IMR-90 (cell line): ENCODE results near the gene ZNF84. TPM values are rescaled to one million over a fixed set of nuclear protein-coding genes. Genes with fewer than 3 reads are reported as not detected.

ENCODE experiments used
- ATAC-seq: fragments of 200-7000 bp; cut with Tn5 transposase; 2 replicates; pipeline ENCODE4 v1.9.1; 2020; ENCODE audit warnings: low read depth, mild to moderate bottlenecking, moderate library complexity
- BruUV-seq: library from RNA; stranded (reverse); fragments of 400-500 nt; replicated peaks from 2 replicates; lab custom pipeline; 2021; lab: Mats Ljungman, UMichigan
- CTCF ChIA-PET: fragments of 300-600 bp; formaldehyde crosslinking; extraction: SDS; loops from one replicate; lab custom pipeline; 2021; ENCODE audit warnings: antibody characterized with exemption; lab: Yijun Ruan, JAX
- POLR2A ChIA-PET: fragments of 300-600 bp; sonication (Branson Sonifier 250); formaldehyde crosslinking; loops from one replicate; lab custom pipeline; 2022; ENCODE audit warnings: antibody characterized with exemption; ENCODE audit not compliant: unreplicated experiment; lab: Charles Lee
- DNase-seq: peaks from one replicate; pipeline ENCODE4 v3.0.0; 2013
- H2AFZ ChIP-seq: replicated peaks from 2 replicates; pipeline ENCODE3; 2013; ENCODE audit warnings: low read length, mild to moderate bottlenecking; ENCODE audit not compliant: poor library complexity
- H2AK5ac ChIP-seq: 2 replicates; pipeline ENCODE4 v1.6.1; 2013; ENCODE audit warnings: low read depth, low read length, inconsistent platforms
- H2AK9ac ChIP-seq: replicated peaks from 2 replicates; pipeline ENCODE3; 2013; ENCODE audit warnings: mild to moderate bottlenecking, low read depth, low read length, moderate library complexity; ENCODE audit not compliant: poor library complexity
- H2BK120ac ChIP-seq: 2 replicates; pipeline ENCODE4 v1.6.1; 2013; ENCODE audit warnings: low read depth, low read length, inconsistent platforms
- H2BK15ac ChIP-seq: 3 replicates; pipeline ENCODE4 v1.6.1; 2013; ENCODE audit warnings: low read depth, low read length, inconsistent platforms
- H2BK20ac ChIP-seq: 2 replicates; pipeline ENCODE4 v1.6.1; 2013; ENCODE audit warnings: low read depth, mild to moderate bottlenecking, inconsistent platforms, low read length, moderate library complexity
- H2BK5ac ChIP-seq: 2 replicates; pipeline ENCODE4 v1.6.1; 2013; ENCODE audit warnings: mild to moderate bottlenecking, low read depth, low read length, inconsistent platforms; ENCODE audit not compliant: poor library complexity, severe bottlenecking
- H3K14ac ChIP-seq: replicated peaks from 2 replicates; pipeline ENCODE4 v1.6.1; 2013; ENCODE audit warnings: low read depth, low read length, inconsistent platforms
- H3K18ac ChIP-seq: 2 replicates; pipeline ENCODE4 v1.6.1; 2013; ENCODE audit warnings: low read depth, low read length, control low read depth
- H3K23ac ChIP-seq: 2 replicates; pipeline ENCODE4 v1.6.1; 2013; ENCODE audit warnings: low read depth, low read length, inconsistent platforms
- H3K27ac ChIP-seq: 2 replicates; pipeline ENCODE4 v1.5.1; 2013; ENCODE audit warnings: mild to moderate bottlenecking, control low read depth, low read length; ENCODE audit not compliant: insufficient read depth
- H3K27me3 ChIP-seq: 2 replicates; pipeline ENCODE4 v1.6.1; 2013; ENCODE audit warnings: low read length; ENCODE audit not compliant: control insufficient read depth, insufficient read depth
- H3K36me3 ChIP-seq: 2 replicates; pipeline ENCODE4 v1.6.1; 2013; ENCODE audit warnings: low read length, mixed read lengths; ENCODE audit not compliant: control insufficient read depth, insufficient read depth
- H3K4ac ChIP-seq: 2 replicates; pipeline ENCODE4 v1.6.1; 2013; ENCODE audit warnings: low read depth, low read length, inconsistent platforms
- H3K4me1 ChIP-seq: 2 replicates; pipeline ENCODE4 v1.6.1; 2013; ENCODE audit warnings: low read length, mixed read lengths; ENCODE audit not compliant: control insufficient read depth, insufficient read depth
- H3K4me2 ChIP-seq: 2 replicates; pipeline ENCODE4 v1.6.1; 2013; ENCODE audit warnings: low read depth, mild to moderate bottlenecking, control low read depth, low read length, moderate library complexity
- H3K4me3 ChIP-seq: 2 replicates; pipeline ENCODE4 v1.5.1; 2013; ENCODE audit warnings: low read depth, mild to moderate bottlenecking, control low read depth, low read length, moderate library complexity; ENCODE audit not compliant: insufficient read depth
- H3K56ac ChIP-seq: 2 replicates; pipeline ENCODE4 v1.6.1; 2013; ENCODE audit warnings: low read length, inconsistent platforms; ENCODE audit not compliant: insufficient read depth; ENCODE audit errors: extremely low read depth
- H3K79me1 ChIP-seq, 2 experiments: 2 replicates each; pipeline ENCODE4 v1.6.1; 2013; ENCODE audit warnings: low read length in 2 of 2, inconsistent platforms in 1 of 2, low read depth in 1 of 2
- H3K9ac ChIP-seq: 2 replicates; pipeline ENCODE4 v1.6.1; 2013; ENCODE audit warnings: low read depth, low read length, control low read depth
- H3K9me1 ChIP-seq: 2 replicates; pipeline ENCODE4 v1.6.1; 2013; ENCODE audit warnings: low read length, inconsistent platforms; ENCODE audit not compliant: insufficient read depth
- H3K9me3 ChIP-seq: 2 replicates; pipeline ENCODE4 v1.6.1; 2013; ENCODE audit warnings: low read length; ENCODE audit not compliant: control insufficient read depth, insufficient read depth
- H4K20me1 ChIP-seq: 2 replicates; pipeline ENCODE4 v1.6.1; 2013; ENCODE audit warnings: low read length, inconsistent platforms; ENCODE audit not compliant: insufficient read depth
- H4K5ac ChIP-seq: 2 replicates; pipeline ENCODE4 v1.6.1; 2013; ENCODE audit warnings: mild to moderate bottlenecking, low read depth, low read length, control low read depth
- H4K8ac ChIP-seq, 2 experiments: 2 replicates each; pipeline ENCODE4 v1.6.1; 2013; ENCODE audit warnings: low read depth in 2 of 2, low read length in 2 of 2, control low read depth in 1 of 2, inconsistent platforms in 1 of 2
- H4K91ac ChIP-seq: 2 replicates; pipeline ENCODE4 v1.6.1; 2013; ENCODE audit warnings: low read depth, low read length, inconsistent platforms; ENCODE audit not compliant: insufficient read depth
- MAZ ChIP-seq: IDR thresholded peaks from 2 replicates; pipeline ENCODE4 v1.6.1; 2012; ENCODE audit warnings: low read depth, mild to moderate bottlenecking, low read length, improper control_type of control experiment, moderate library complexity, borderline replicate concordance
- MXI1 ChIP-seq: IDR thresholded peaks from 2 replicates; pipeline ENCODE4 v1.6.1; 2012; ENCODE audit warnings: low read depth, mild to moderate bottlenecking, low read length, moderate library complexity, borderline replicate concordance
- POLR2A ChIP-seq: IDR thresholded peaks from 2 replicates; pipeline ENCODE4 v1.6.1; 2012; ENCODE audit warnings: mild to moderate bottlenecking, low read depth, low read length
- SMC3 ChIP-seq: fragments of 150-350 bp; IDR thresholded peaks from 2 replicates; pipeline ENCODE4 v1.6.1; 2016; ENCODE audit warnings: low read depth, mild to moderate bottlenecking, antibody characterized with exemption, low read length, moderate library complexity
- USF2 ChIP-seq: fragments of 150-350 bp; IDR thresholded peaks from 2 replicates; pipeline ENCODE4 v1.6.1; 2017; ENCODE audit warnings: mild to moderate bottlenecking, antibody characterized with exemption, low read length, low read depth
- WGBS, 2 experiments: methylation state at CpG; one replicate each; pipeline versions ENCODE4 v1.1.5 to v1.1.7; 2013; ENCODE audit warnings: missing lambda C conversion rate in 2 of 2; ENCODE audit not compliant: insufficient read length in 1 of 2; ENCODE audit errors: extremely low coverage in 2 of 2; 5-methylcytosine and 5-hydroxymethylcytosine counted together
- dilution Hi-C: fragments of 300-500 bp; cut with HindIII; formaldehyde crosslinking; loops from one replicate; pipeline ENCODE4 v1.14.3; 2018; ENCODE audit warnings: low sequenced_read_pairs; ENCODE audit not compliant: unreplicated experiment
- in situ Hi-C: fragments of 300-500 bp; cut with MboI; formaldehyde crosslinking; loops from 3 replicates; pipeline ENCODE4 v1.14.3; 2019; ENCODE audit warnings: low sequenced_read_pairs, inconsistent platforms, mixed read lengths
- intact Hi-C: fragments of 100-400 bp; cut with micrococcal nuclease; formaldehyde crosslinking; loops from 2 replicates; pipeline ENCODE4 v1.10.0; 2022
- polyA plus RNA-seq, 3 experiments: library from polyadenylated mRNA; depleted of rRNA; stranded (reverse); fragments of >200 nt; gene quantifications; 2 replicates each; pipeline ENCODE4 v1.2.3, GENCODE V29; 2012; ENCODE audit warnings: low replicate concordance in 1 of 3
- total RNA-seq: library from RNA; depleted of rRNA; stranded (reverse); fragments of >200 nt; gene quantifications from 2 replicates; pipeline ENCODE4 v1.2.3, GENCODE V29; 2012

The ZNF84 gene
- total and polyA plus RNA-seq, 2 of the 4 experiments (the other 2 are of a cell fraction): 14.9 to 38.5 TPM

DNA sequence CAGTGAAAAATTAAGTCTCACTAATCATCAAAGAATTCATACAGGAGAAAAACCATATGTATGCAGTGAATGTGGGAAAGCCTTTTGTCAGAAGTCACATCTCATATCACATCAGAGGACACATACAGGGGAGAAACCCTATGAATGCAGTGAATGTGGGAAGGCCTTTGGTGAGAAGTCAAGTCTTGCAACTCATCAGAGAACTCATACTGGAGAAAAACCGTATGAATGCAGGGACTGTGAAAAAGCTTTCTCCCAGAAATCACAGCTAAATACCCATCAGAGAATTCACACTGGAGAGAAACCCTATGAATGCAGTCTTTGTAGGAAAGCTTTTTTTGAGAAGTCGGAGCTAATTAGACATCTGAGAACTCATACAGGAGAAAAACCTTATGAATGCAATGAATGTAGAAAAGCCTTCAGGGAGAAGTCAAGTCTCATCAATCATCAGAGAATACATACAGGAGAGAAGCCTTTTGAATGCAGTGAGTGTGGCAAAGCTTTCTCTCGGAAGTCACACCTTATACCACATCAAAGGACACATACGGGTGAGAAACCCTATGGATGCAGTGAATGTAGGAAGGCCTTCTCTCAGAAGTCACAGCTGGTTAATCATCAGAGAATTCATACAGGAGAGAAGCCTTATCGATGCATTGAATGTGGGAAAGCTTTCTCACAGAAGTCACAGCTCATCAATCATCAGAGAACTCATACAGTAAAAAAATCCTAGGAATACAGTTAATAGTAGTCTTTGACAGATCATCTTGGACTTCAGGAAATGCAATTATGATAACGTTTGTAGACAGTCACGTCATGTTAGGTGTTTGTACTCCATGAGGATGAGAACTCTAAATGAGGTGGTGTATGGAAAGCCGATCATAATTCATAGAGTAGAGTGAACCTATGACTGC, 21.1 kb downstream of the ZNF84 start (continued):
- TF ChIP-seq MXI1: no peak

- no peaks in the 10 kb centered on the region for H3K79me1 ChIP-seq
These were observed 24.6 kb downstream of the ZNF84 start for GRCh38 chr12:133061954-133062353.

More at GRCh38 chr12:133061954-133062353, 24.6 kb downstream of the ZNF84 start:
- Histone ChIP-seq H4K8ac (no peak overlapping the region), H3K4me3 (no peak overlapping the region), H2BK120ac (no peak overlapping the region), H3K27me3 (no peaks in the 10 kb centered on the region), H3K36me3 (peaks cover 23% of the 10 kb centered on the region), H3K56ac (no peak overlapping the region), H3K14ac (no peak overlapping the region), H2BK20ac (no peak overlapping the region), H3K18ac (no peak overlapping the region), H3K23ac (no peak overlapping the region), H4K91ac (no peak overlapping the region), H3K4me2 (no peak overlapping the region), H3K4me1 (no peaks in the 10 kb centered on the region), H2AK5ac (no peak overlapping the region), H2BK5ac (no peak overlapping the region), H2BK15ac (no peak overlapping the region), H3K9ac (no peak overlapping the region), H3K4ac (no peak overlapping the region), H3K27ac (no peak overlapping the region), H3K9me3 (peaks cover 83% of the 10 kb centered on the region), H2AFZ (no peak overlapping the region), H3K9me1 (no peaks in the 10 kb centered on the region), H4K5ac (no peak overlapping the region), H2AK9ac (no peak overlapping the region), H4K20me1 (no peaks in the 10 kb centered on the region)
- no peak for TF ChIP-seq SMC3
- TF ChIP-seq USF2: no peak
- TF ChIP-seq MAZ: no peak
- no peak for TF ChIP-seq POLR2A
- ATAC-seq (no peak), DNase-seq (no peak)
- POLR2A ChIA-PET: no interaction called here
- intact Hi-C loops (no loop called here), in situ Hi-C loops (no loop called here), dilution Hi-C loops (no loop called here)
- no TSS peak for BruUV-seq
- no CpG with 5 or more reads among the region's 1 CpG for WGBS, 2 experiments
- CTCF ChIA-PET: no interaction called here
